Mammary epithelial cell (primary cell): ENCODE data around the gene WDR74.

ENCODE experiments used
- EZH2 ChIP-seq: IDR thresholded peaks from 2 replicates; pipeline ENCODE4 v1.6.1; 2012; ENCODE audit warnings: low read length, inconsistent platforms, borderline replicate concordance
- TF ChIP-seq, protein P1 (sequence below), 2 donors: IDR thresholded peaks in 1 of 2; conservative IDR thresholded peaks in 1 of 2; 2 replicates each; pipeline ENCODE4 v1.5.1; 2011 to 2012; ENCODE audit warnings: inconsistent platforms in 2 of 2, low read length in 2 of 2, mild to moderate bottlenecking in 2 of 2, control low read depth in 1 of 2, low read depth in 1 of 2; ENCODE audit not compliant: insufficient read depth in 1 of 2; ENCODE audit errors: extremely low read depth in 1 of 2

- TF ChIP-seq, protein P1, sequence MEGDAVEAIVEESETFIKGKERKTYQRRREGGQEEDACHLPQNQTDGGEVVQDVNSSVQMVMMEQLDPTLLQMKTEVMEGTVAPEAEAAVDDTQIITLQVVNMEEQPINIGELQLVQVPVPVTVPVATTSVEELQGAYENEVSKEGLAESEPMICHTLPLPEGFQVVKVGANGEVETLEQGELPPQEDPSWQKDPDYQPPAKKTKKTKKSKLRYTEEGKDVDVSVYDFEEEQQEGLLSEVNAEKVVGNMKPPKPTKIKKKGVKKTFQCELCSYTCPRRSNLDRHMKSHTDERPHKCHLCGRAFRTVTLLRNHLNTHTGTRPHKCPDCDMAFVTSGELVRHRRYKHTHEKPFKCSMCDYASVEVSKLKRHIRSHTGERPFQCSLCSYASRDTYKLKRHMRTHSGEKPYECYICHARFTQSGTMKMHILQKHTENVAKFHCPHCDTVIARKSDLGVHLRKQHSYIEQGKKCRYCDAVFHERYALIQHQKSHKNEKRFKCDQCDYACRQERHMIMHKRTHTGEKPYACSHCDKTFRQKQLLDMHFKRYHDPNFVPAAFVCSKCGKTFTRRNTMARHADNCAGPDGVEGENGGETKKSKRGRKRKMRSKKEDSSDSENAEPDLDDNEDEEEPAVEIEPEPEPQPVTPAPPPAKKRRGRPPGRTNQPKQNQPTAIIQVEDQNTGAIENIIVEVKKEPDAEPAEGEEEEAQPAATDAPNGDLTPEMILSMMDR (conservative IDR thresholded peaks at IDR 0.05 in 1 of 2, IDR thresholded peaks at IDR 0.05 in 1 of 2; ENCODE audit: extremely low read depth in 1 of 2, insufficient read depth in 1 of 2, low read depth in 1 of 2, low read length in 2 of 2) = no peak
- TF ChIP-seq EZH2 = no peak
These were observed 36.5 kb upstream of the WDR74 start for GRCh38 chr11:62875698-62876478.
